Measurements from ENCODE around the gene TSPAN3. TPM values are rescaled to one million over a fixed set of nuclear protein-coding genes. Genes with fewer than 3 reads are reported as not detected.

Gene TSPAN3
- total RNA-seq, 4 donors from 2014 or later: 163 to 205 (median 171) TPM

DNA sequence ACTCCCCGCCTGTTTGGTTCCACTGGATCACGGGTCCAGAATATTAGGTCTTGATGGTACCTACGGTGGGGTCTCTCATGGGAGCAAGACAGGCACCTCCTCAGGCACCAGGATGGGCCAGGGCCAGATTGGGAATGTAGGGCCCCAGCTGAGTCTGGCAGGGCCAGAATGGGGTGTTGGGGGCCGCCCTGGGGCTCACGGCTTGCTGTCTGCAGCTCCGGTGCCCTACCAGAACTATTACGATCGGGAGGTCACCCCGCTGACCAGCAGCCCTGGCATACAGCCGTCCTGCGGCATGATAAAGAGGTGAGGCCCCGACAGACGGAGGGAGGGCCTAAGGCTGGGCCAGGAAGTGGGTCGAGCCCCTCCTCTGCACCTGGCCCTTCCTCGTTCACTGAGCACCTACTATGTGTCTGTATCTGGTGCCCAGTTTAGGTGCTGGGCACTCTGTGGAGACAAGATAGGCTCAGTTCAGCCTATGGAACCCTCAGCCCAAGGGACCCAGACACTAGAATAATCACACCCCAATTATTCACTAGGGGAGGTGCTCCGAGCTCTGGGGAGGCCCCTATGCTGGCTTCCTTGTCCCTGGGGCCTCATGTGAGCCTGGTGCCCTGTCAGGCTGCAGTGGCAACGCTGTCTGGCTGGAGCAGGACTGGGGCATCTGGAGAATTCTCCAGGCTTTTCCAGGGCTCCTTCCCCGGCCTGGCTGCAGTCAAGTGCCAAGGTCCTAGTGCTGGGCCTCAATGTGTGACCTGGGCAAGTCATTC is 38.1 kb downstream of the TSPAN3 start:
- Histone ChIP-seq H3K36me3 (peaks cover 0 to 19% of the 10 kb centered on the region in 2 donors), H3K9me3 (no peaks in the 10 kb centered on the region), H3K27ac (no peak overlapping the region), H3K4me3 (no peak overlapping the region), H3K27me3 (peaks cover 14% of the 10 kb centered on the region), H3K4me1 (peaks cover 0 to 9% (median 3%) of the 10 kb centered on the region in 3 donors)
- TF ChIP-seq, protein P1, sequence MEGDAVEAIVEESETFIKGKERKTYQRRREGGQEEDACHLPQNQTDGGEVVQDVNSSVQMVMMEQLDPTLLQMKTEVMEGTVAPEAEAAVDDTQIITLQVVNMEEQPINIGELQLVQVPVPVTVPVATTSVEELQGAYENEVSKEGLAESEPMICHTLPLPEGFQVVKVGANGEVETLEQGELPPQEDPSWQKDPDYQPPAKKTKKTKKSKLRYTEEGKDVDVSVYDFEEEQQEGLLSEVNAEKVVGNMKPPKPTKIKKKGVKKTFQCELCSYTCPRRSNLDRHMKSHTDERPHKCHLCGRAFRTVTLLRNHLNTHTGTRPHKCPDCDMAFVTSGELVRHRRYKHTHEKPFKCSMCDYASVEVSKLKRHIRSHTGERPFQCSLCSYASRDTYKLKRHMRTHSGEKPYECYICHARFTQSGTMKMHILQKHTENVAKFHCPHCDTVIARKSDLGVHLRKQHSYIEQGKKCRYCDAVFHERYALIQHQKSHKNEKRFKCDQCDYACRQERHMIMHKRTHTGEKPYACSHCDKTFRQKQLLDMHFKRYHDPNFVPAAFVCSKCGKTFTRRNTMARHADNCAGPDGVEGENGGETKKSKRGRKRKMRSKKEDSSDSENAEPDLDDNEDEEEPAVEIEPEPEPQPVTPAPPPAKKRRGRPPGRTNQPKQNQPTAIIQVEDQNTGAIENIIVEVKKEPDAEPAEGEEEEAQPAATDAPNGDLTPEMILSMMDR (IDR thresholded peaks at IDR 0.05): no peak
- TF ChIP-seq POLR2AphosphoS5 (IDR thresholded peaks at IDR 0.05) (no peak), EP300 (IDR thresholded peaks at IDR 0.05) (no peak), POLR2A (IDR thresholded peaks at IDR 0.05) (no peak)
- no CpG with 5 or more reads among the region's 18 CpGs for WGBS, 2 donors (ENCODE audit: low coverage in 1 of 2)
- no peak for ATAC-seq

DNA sequence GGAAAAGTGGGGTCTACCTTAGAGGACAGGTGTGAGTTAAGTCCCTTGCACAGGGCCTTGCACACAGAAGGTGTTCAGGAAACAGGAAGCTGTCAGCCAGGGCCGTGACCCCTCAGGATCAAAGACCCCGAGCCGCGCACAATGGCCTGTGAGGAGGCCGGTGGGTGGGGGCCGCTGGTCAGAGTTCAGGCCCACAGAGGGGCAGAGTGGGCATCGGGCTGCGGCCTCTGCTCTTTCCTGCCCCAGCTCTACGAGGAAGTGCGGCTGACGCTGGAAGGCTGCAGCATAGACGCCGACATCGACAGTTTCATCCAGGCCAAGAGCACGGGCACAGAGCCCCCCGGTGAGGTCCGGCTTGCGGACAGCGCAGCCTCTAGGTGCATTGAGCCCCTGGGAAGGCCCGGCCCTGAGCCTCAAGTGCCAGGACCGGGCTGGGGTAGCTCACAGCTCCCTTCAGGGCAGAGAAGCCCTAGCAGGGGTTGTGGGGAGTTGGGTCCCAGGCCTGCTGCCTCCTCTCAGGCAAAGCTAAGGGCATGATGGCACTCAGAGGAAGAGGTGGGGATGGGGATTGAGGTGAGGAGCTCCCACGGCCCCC is 38.8 kb downstream of the TSPAN3 start:
- WGBS, 2 donors (ENCODE audit: low coverage in 1 of 2): no CpG with 5 or more reads among the region's 22 CpGs
- ATAC-seq: no peak

DNA sequence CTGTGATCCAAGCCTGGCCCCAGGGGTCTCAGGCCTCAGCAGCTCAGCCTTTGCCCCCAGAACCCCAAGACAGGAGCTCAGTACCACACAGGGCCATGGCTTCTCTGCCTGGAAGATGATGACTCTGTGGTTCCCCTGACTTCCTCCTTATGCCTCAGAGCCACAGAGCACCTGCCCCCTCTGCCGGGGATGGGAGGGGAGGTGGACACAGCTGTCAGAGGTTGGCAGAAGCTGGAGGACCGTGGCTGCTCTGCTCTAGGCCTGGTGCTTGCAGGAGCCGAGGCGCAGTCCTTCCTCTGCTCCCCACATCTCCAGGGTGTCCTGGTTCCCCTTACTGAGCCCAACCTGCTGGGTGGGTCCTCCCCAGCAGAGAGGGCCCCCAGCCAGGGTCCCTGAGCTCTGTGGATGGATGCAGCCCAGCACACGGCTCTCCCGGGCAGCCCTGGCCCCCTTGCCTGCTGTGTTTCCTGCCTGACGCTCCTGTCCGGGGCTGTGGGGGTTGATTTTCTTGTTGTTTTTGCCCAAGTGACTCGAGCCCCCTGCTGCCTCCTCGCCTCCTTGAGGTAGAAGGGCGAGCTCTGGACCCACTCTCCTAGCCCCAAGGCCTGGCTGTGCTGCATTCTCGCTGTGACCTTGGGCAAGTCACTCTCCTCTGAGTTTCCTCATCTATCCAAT is 39.4 kb downstream of the TSPAN3 start:
- H3K9me3 ChIP-seq: no peaks in the 10 kb centered on the region
- 86% methylated on average over 4 of the region's 12 CpGs; no CpG with 5 or more reads in 1 of the 2 donors for WGBS, 2 donors (ENCODE audit: low coverage in 1 of 2)
- peaks cover 14% of the 10 kb centered on the region for H3K27me3 ChIP-seq
- H3K36me3 ChIP-seq: peaks cover 0 to 8% of the 10 kb centered on the region in 2 donors
- H3K4me3 ChIP-seq: no peak overlapping the region
- TF ChIP-seq POLR2A (IDR thresholded peaks at IDR 0.05) (no peak), POLR2AphosphoS5 (IDR thresholded peaks at IDR 0.05) (no peak), EP300 (IDR thresholded peaks at IDR 0.05) (no peak)
- TF ChIP-seq, protein P1 (IDR thresholded peaks at IDR 0.05): no peak
- no peak overlapping the region for H3K27ac ChIP-seq
- ATAC-seq: no peak
- peaks cover 0 to 12% (median 3%) of the 10 kb centered on the region in 3 donors for H3K4me1 ChIP-seq

More for the DNA sequence above, 38.8 kb downstream of the TSPAN3 start:
- no peak overlapping the region for H3K27ac ChIP-seq
- peaks cover 14% of the 10 kb centered on the region for H3K27me3 ChIP-seq
- peaks cover 0 to 14% of the 10 kb centered on the region in 2 donors for H3K36me3 ChIP-seq
- TF ChIP-seq POLR2A (IDR thresholded peaks at IDR 0.05): no peak
- no peak for TF ChIP-seq EP300 (IDR thresholded peaks at IDR 0.05)
- no peak for TF ChIP-seq POLR2AphosphoS5 (IDR thresholded peaks at IDR 0.05)
- TF ChIP-seq, protein P1 (IDR thresholded peaks at IDR 0.05): no peak
- no peaks in the 10 kb centered on the region for H3K9me3 ChIP-seq
- peaks cover 0 to 12% (median 3%) of the 10 kb centered on the region in 3 donors for H3K4me1 ChIP-seq
- H3K4me3 ChIP-seq: no peak overlapping the region

DNA sequence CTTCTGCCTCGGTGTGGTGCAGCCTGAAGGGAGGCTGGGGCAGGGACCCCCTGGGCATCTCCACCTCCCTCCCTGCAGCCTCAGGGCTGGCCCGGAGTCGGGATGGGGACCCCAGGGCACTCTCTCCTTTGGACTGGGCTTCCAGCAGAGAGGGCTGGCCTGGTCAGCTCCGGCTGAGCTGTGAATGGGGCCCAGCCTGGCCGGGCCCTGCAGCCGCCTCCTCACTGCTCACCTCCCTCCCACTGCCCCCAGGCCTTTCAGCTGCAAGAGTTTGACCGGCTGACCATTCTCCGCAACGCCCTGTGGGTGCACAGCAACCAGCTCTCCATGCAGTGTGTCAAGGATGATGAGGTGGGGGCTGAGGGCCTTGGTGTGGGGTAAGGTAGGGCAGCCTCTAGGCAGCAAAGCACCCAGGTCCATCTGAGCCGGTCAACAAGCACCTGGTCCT is 40.0 kb downstream of the TSPAN3 start:
- peaks cover 0 to 12% (median 3%) of the 10 kb centered on the region in 3 donors for H3K4me1 ChIP-seq

More for the DNA sequence above, 40.0 kb downstream of the TSPAN3 start:
- no peak overlapping the region for H3K27ac ChIP-seq
- TF ChIP-seq POLR2A (IDR thresholded peaks at IDR 0.05): no peak
- TF ChIP-seq EP300 (IDR thresholded peaks at IDR 0.05): no peak
- no peak for TF ChIP-seq POLR2AphosphoS5 (IDR thresholded peaks at IDR 0.05)
- TF ChIP-seq, protein P1 (IDR thresholded peaks at IDR 0.05): no peak
- no peak overlapping the region for H3K4me3 ChIP-seq
- ATAC-seq: no peak
- peaks cover 14% of the 10 kb centered on the region for H3K27me3 ChIP-seq
- no CpG with 5 or more reads among the region's 10 CpGs for WGBS, 2 donors (ENCODE audit: low coverage in 1 of 2)
- H3K36me3 ChIP-seq: peaks cover 0 to 3% of the 10 kb centered on the region in 2 donors
- H3K9me3 ChIP-seq: no peaks in the 10 kb centered on the region

All from gastroesophageal sphincter (tissue), 4 donors.